ENCODE results near the gene CHGA. TPM values are rescaled to one million over a fixed set of nuclear protein-coding genes. Genes with fewer than 3 reads are reported as not detected.

The CHGA gene
- total RNA-seq, 1 donor from 2014 or later: 0.67 TPM

GRCh38 chr14:92897922-92898565, 24.9 kb upstream of the CHGA start:
- no peak overlapping the region for H3K4me3 Mint-ChIP-seq (ENCODE audit: unreplicated experiment)
- no peaks in the 10 kb centered on the region for H3K9me3 Mint-ChIP-seq (ENCODE audit: unreplicated experiment)
- no peaks in the 10 kb centered on the region for H3K36me3 Mint-ChIP-seq (ENCODE audit: low read depth, unreplicated experiment)
- H3K27me3 Mint-ChIP-seq (ENCODE audit: unreplicated experiment): peaks cover 5% of the 10 kb centered on the region
- no peak for TF ChIP-seq CTCF (IDR thresholded peaks at IDR 0.05; ENCODE audit: unreplicated experiment)
- no peak for DNase-seq (ENCODE audit: low spot score)
- H3K27ac Mint-ChIP-seq (ENCODE audit: unreplicated experiment): peak overlapping the region; percentile 61
- H3K4me1 Mint-ChIP-seq (ENCODE audit: unreplicated experiment): no peaks in the 10 kb centered on the region

- no peaks in the 10 kb centered on the region for H3K36me3 Mint-ChIP-seq (ENCODE audit: low read depth, unreplicated experiment)
- DNase-seq (ENCODE audit: low spot score): no peak
- H3K27ac Mint-ChIP-seq (ENCODE audit: unreplicated experiment): peak overlapping the region; percentile 61
- H3K4me3 Mint-ChIP-seq (ENCODE audit: unreplicated experiment): no peak overlapping the region
- H3K9me3 Mint-ChIP-seq (ENCODE audit: unreplicated experiment): no peaks in the 10 kb centered on the region
- H3K27me3 Mint-ChIP-seq (ENCODE audit: unreplicated experiment): peaks cover 5% of the 10 kb centered on the region
- TF ChIP-seq CTCF (IDR thresholded peaks at IDR 0.05; ENCODE audit: unreplicated experiment): no peak
- no peaks in the 10 kb centered on the region for H3K4me1 Mint-ChIP-seq (ENCODE audit: unreplicated experiment)
These were observed 24.3 kb upstream of the CHGA start for GRCh38 chr14:92898566-92899131.

- Mint-ChIP-seq H3K36me3 (ENCODE audit: low read depth, unreplicated experiment) (no peaks in the 10 kb centered on the region), H3K4me1 (ENCODE audit: unreplicated experiment) (no peaks in the 10 kb centered on the region), H3K27me3 (ENCODE audit: unreplicated experiment) (peaks cover 5% of the 10 kb centered on the region), H3K9me3 (ENCODE audit: unreplicated experiment) (no peaks in the 10 kb centered on the region), H3K27ac (ENCODE audit: unreplicated experiment) (no peak overlapping the region), H3K4me3 (ENCODE audit: unreplicated experiment) (no peak overlapping the region)
- no peak for TF ChIP-seq CTCF (IDR thresholded peaks at IDR 0.05; ENCODE audit: unreplicated experiment)
- DNase-seq (ENCODE audit: low spot score): no peak
These were observed 22.3 kb upstream of the CHGA start for GRCh38 chr14:92900660-92901059.

- H3K9me3 Mint-ChIP-seq (ENCODE audit: unreplicated experiment): no peaks in the 10 kb centered on the region
- no peak for DNase-seq (ENCODE audit: low spot score)
- H3K36me3 Mint-ChIP-seq (ENCODE audit: low read depth, unreplicated experiment): no peaks in the 10 kb centered on the region
- no peak for TF ChIP-seq CTCF (IDR thresholded peaks at IDR 0.05; ENCODE audit: unreplicated experiment)
- H3K27me3 Mint-ChIP-seq (ENCODE audit: unreplicated experiment): peaks cover 7% of the 10 kb centered on the region
- no peak overlapping the region for H3K27ac Mint-ChIP-seq (ENCODE audit: unreplicated experiment)
- no peak overlapping the region for H3K4me3 Mint-ChIP-seq (ENCODE audit: unreplicated experiment)
- no peaks in the 10 kb centered on the region for H3K4me1 Mint-ChIP-seq (ENCODE audit: unreplicated experiment)
These were observed 20.8 kb upstream of the CHGA start for GRCh38 chr14:92902191-92902590.

- H3K9me3 Mint-ChIP-seq (ENCODE audit: unreplicated experiment): no peaks in the 10 kb centered on the region
- no peak for TF ChIP-seq CTCF (IDR thresholded peaks at IDR 0.05; ENCODE audit: unreplicated experiment)
- no peak for DNase-seq (ENCODE audit: low spot score)
- H3K27me3 Mint-ChIP-seq (ENCODE audit: unreplicated experiment): peaks cover 10% of the 10 kb centered on the region
- no peak overlapping the region for H3K27ac Mint-ChIP-seq (ENCODE audit: unreplicated experiment)
- H3K4me3 Mint-ChIP-seq (ENCODE audit: unreplicated experiment): no peak overlapping the region
- H3K4me1 Mint-ChIP-seq (ENCODE audit: unreplicated experiment): no peaks in the 10 kb centered on the region
- H3K36me3 Mint-ChIP-seq (ENCODE audit: low read depth, unreplicated experiment): no peaks in the 10 kb centered on the region
These were observed 20.2 kb upstream of the CHGA start for GRCh38 chr14:92902726-92903125.
